HUES64 (cell line): ENCODE results near the gene RDH16.
"Not testable (repeated sequence)": the region's sequence is repeated elsewhere in the genome, so short reads cannot be mapped to it uniquely, and the experiment has no call there.

Experiments
- H3K27ac ChIP-seq: 2 replicates; pipeline ENCODE4 v1.7.0; 2013; ENCODE audit warnings: low read depth, low read length, inconsistent platforms
- H3K27me3 ChIP-seq: 2 replicates; pipeline ENCODE4 v1.6.1; 2013; ENCODE audit warnings: mild to moderate bottlenecking, low read length; ENCODE audit not compliant: insufficient read depth
- H3K36me3 ChIP-seq: 2 replicates; pipeline ENCODE4 v1.6.1; 2013; ENCODE audit warnings: mild to moderate bottlenecking, low read length; ENCODE audit not compliant: insufficient read depth
- H3K4me1 ChIP-seq: 2 replicates; pipeline ENCODE4 v1.6.1; 2013; ENCODE audit warnings: mild to moderate bottlenecking, low read length, moderate library complexity; ENCODE audit not compliant: insufficient read depth
- H3K4me3 ChIP-seq: 2 replicates; pipeline ENCODE4 v1.5.1; 2013; ENCODE audit warnings: mild to moderate bottlenecking, low read length, moderate library complexity
- H3K9ac ChIP-seq: 2 replicates; pipeline ENCODE4 v1.6.1; 2013; ENCODE audit warnings: mild to moderate bottlenecking, low read depth, low read length
- H3K9me3 ChIP-seq: 2 replicates; pipeline ENCODE4 v1.6.1; 2013; ENCODE audit warnings: low read depth, low read length; ENCODE audit not compliant: insufficient read depth
- WGBS: fragments of 150-250, 120-280 bp; methylation state at CpG from one replicate; pipeline ENCODE4 v1.1.7; 2013; ENCODE audit warnings: missing lambda C conversion rate; 5-methylcytosine and 5-hydroxymethylcytosine counted together

RDH16 gene

DNA sequence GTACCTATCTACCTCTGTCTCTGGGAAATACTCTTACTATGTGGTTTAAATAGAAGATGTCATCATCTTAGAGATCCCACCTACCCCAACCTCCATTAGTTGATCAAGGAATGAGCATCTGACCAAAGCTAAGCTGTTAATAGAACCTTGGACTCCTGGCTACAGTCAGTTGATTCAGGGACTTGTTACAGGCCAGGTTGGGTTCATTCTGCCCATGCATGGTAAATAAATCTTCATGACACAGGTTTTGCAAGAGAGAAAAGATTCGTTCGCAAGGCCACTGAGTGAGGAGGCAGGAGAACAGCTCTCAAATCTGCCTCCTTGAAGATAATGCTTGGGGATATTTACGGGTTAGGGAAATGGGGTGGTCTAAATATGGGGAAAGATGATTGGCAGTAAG, 42.7 kb downstream of the RDH16 start:
- no peak overlapping the region for H3K9ac ChIP-seq
- H3K9me3 ChIP-seq = peaks cover 11% of the 10 kb centered on the region; the same call in 1 of the 2 replicates
- H3K36me3 ChIP-seq = no peaks in the 10 kb centered on the region
- no peak overlapping the region for H3K27ac ChIP-seq
- H3K4me1 ChIP-seq = no peaks in the 10 kb centered on the region
- H3K27me3 ChIP-seq = no peaks in the 10 kb centered on the region
- WGBS = 88% methylated on average over 3 of the region's 3 CpGs
- no peak overlapping the region for H3K4me3 ChIP-seq

DNA sequence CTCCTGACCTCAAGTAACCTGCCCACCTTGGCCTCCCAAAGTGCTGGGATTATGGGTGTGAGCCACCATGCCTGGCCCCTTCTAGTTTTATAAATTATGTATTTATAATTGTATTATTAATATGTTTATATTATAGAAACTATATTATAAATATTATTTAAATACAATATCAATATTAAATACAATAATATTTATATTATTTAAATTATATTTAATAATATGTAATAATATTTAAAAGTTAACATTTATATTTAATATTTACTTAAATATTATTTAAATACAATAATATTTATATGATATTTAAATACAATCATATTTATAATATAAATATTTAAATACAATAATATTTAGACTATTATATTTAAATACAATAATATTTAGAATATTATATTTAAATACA, 43.2 kb downstream of the RDH16 start:
- H3K4me3 ChIP-seq = no peak overlapping the region
- no peaks in the 10 kb centered on the region for H3K4me1 ChIP-seq
- H3K27me3 ChIP-seq = no peaks in the 10 kb centered on the region
- no peak overlapping the region for H3K9ac ChIP-seq
- peaks cover 14% of the 10 kb centered on the region for H3K9me3 ChIP-seq
- H3K27ac ChIP-seq = no peak overlapping the region
- H3K36me3 ChIP-seq = no peaks in the 10 kb centered on the region

DNA sequence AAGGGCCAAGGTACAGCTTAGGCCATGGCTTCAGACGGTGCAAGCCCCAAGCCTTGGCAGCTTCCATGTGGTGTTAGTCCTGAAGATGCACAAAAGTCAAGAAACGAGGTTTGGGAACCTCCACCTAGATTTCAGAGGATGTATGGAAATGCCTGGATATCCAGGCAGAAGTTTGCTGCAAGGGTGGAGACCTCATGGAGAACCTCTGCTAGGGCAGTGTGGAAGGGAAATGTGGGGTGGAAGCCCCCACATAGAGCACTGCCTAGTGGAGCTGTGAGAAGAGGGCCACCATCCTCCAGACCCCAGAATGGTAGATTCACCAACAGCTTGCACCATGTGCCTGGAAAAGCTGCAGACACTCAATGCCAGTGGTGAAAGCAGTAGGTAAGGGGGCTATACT, 48.0 kb downstream of the RDH16 start:
- not testable (repeated sequence) for H3K4me1 ChIP-seq, H3K9ac ChIP-seq, H3K27me3 ChIP-seq, H3K36me3 ChIP-seq, H3K27ac ChIP-seq, H3K4me3 ChIP-seq
- WGBS = 63% methylated on average over 2 of the region's 2 CpGs
- H3K9me3 ChIP-seq = peaks cover 30% of the 10 kb centered on the region

DNA sequence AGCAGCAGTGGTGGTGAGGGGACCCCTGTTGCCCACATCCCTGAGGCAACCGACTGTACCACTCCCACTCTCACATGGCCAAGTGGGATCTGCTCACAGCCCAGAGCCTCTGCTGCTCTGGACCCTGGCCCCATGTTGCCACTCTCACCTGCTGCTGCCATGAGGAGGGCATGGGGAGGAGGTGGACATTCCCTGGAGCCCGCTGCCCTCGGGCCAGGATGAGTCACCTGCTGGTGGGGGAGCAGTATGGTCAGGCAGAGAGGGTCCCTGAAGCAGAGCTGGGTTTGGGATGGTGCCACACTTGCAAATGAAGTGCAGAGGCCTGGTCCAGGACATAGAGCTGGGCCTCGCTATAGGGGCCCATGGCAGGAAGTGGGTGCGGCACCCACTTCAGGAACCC, 49.3 kb downstream of the RDH16 start:
- H3K36me3 ChIP-seq = no peaks in the 10 kb centered on the region
- 91% methylated on average over 5 of the region's 5 CpGs for WGBS
- H3K9ac ChIP-seq = no peak overlapping the region
- peaks cover 39% of the 10 kb centered on the region for H3K9me3 ChIP-seq
- H3K4me3 ChIP-seq = no peak overlapping the region
- no peaks in the 10 kb centered on the region for H3K4me1 ChIP-seq
- H3K27ac ChIP-seq = no peak overlapping the region
- no peaks in the 10 kb centered on the region for H3K27me3 ChIP-seq

DNA sequence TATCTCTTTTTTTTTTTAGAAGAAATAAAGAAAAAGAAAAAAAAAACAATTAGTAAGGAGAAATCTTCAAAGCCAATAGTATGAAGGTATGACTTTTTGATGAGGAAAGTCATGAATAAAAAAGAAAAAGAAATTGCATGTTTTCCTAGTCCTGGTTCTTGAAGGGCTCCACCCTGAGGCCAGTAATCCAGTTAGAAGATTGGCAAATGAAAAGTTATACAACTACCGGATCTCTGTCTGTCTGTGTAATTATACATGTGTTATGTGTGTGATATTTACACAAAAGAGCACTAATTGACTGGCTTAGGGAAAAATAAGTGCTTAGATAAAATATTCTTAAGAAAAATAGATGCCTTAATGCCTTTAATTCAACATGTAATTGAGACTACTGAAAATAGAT, 51.6 kb downstream of the RDH16 start:
- H3K27ac ChIP-seq = no peak overlapping the region
- no peaks in the 10 kb centered on the region for H3K36me3 ChIP-seq
- no peak overlapping the region for H3K4me3 ChIP-seq
- WGBS = 93% methylated on average over 1 of the region's 1 CpG
- H3K9me3 ChIP-seq = peaks cover 53% of the 10 kb centered on the region
- H3K9ac ChIP-seq = no peak overlapping the region
- H3K27me3 ChIP-seq = no peaks in the 10 kb centered on the region
- no peaks in the 10 kb centered on the region for H3K4me1 ChIP-seq

DNA sequence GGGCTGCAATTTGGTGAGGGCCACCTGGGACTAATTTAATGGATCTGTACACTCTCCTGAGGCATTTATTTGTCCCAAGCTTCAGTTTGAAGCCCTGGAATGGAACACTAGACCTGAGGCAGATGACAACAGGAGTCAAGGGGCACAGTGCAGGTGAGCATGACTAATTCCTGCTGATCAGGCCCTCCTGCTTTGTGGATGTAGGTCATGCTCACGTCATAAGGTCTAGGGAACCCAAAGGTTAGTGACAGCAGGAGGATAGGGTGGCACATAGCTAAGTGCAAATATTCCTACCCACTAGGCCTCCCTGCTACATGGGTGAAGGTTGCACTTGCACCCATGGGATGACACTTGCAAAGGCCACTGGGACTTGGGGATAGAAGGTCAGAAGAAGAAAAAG, 54.0 kb downstream of the RDH16 start:
- Histone ChIP-seq H3K27me3 (no peaks in the 10 kb centered on the region), H3K36me3 (no peaks in the 10 kb centered on the region), H3K4me1 (no peaks in the 10 kb centered on the region), H3K9ac (no peak overlapping the region), H3K27ac (no peak overlapping the region), H3K4me3 (no peak overlapping the region), H3K9me3 (peaks cover 44% of the 10 kb centered on the region)
- WGBS = 53% methylated on average over 1 of the region's 1 CpG
